ENCODE measurements around the gene CD164.

DNA sequence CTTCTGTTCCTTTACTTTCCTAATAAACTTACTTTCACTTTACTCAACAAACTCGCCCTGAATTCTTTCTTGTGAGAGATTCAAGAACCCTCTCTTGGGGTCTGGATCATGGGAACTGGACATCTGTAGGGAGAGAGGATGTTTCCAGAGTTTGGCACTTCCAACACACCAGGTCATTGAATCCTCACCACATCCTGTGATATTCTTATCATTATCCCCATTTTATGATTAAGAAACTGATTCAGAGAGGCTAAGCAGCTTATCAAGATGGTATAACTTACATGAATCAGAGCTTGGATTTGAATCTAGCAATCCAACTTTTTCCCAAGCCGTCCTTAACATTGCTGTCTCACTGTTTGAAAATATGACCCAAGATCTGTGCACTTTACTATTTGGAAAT, 42.7 kb upstream of the CD164 start:
- TF ChIP-seq, protein P1, sequence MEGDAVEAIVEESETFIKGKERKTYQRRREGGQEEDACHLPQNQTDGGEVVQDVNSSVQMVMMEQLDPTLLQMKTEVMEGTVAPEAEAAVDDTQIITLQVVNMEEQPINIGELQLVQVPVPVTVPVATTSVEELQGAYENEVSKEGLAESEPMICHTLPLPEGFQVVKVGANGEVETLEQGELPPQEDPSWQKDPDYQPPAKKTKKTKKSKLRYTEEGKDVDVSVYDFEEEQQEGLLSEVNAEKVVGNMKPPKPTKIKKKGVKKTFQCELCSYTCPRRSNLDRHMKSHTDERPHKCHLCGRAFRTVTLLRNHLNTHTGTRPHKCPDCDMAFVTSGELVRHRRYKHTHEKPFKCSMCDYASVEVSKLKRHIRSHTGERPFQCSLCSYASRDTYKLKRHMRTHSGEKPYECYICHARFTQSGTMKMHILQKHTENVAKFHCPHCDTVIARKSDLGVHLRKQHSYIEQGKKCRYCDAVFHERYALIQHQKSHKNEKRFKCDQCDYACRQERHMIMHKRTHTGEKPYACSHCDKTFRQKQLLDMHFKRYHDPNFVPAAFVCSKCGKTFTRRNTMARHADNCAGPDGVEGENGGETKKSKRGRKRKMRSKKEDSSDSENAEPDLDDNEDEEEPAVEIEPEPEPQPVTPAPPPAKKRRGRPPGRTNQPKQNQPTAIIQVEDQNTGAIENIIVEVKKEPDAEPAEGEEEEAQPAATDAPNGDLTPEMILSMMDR (IDR thresholded peaks at IDR 0.05): no peak
- TF ChIP-seq, protein P2, sequence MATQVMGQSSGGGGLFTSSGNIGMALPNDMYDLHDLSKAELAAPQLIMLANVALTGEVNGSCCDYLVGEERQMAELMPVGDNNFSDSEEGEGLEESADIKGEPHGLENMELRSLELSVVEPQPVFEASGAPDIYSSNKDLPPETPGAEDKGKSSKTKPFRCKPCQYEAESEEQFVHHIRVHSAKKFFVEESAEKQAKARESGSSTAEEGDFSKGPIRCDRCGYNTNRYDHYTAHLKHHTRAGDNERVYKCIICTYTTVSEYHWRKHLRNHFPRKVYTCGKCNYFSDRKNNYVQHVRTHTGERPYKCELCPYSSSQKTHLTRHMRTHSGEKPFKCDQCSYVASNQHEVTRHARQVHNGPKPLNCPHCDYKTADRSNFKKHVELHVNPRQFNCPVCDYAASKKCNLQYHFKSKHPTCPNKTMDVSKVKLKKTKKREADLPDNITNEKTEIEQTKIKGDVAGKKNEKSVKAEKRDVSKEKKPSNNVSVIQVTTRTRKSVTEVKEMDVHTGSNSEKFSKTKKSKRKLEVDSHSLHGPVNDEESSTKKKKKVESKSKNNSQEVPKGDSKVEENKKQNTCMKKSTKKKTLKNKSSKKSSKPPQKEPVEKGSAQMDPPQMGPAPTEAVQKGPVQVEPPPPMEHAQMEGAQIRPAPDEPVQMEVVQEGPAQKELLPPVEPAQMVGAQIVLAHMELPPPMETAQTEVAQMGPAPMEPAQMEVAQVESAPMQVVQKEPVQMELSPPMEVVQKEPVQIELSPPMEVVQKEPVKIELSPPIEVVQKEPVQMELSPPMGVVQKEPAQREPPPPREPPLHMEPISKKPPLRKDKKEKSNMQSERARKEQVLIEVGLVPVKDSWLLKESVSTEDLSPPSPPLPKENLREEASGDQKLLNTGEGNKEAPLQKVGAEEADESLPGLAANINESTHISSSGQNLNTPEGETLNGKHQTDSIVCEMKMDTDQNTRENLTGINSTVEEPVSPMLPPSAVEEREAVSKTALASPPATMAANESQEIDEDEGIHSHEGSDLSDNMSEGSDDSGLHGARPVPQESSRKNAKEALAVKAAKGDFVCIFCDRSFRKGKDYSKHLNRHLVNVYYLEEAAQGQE (IDR thresholded peaks at IDR 0.05; ENCODE audit: low read depth, low read length): no peak
